Keratinocyte (primary cell): Measurements from ENCODE around the gene ZDHHC20. TPM values are rescaled to one million over a fixed set of nuclear protein-coding genes. Genes with fewer than 3 reads are reported as not detected.

Experiments
- DNase-seq: peaks from one replicate; pipeline ENCODE4 v3.0.0-alpha.2; 2011; ENCODE audit warnings: low read depth, missing footprints, low spot score
- FAIRE-seq: peaks from 2 replicates; lab custom pipeline; 2011; peaks lifted over from hg19 to GRCh38; lab: Jason Lieb, UNC
- H2AFZ ChIP-seq: 2 replicates; pipeline ENCODE4 v1.6.0; 2012; ENCODE audit warnings: low read length, control low read depth, inconsistent platforms; ENCODE audit not compliant: control insufficient read depth
- H3K27ac ChIP-seq: 2 replicates; pipeline ENCODE4 v1.5.1; 2011; ENCODE audit warnings: low read length; ENCODE audit not compliant: control insufficient read depth, insufficient read depth
- H3K27me3 ChIP-seq: 3 replicates; pipeline ENCODE4 v1.6.0; 2011; ENCODE audit warnings: low read length; ENCODE audit not compliant: control insufficient read depth, insufficient read depth; ENCODE audit errors: extremely low read depth
- H3K36me3 ChIP-seq, 2 experiments: 2 replicates in 1 of 2; 3 replicates in 1 of 2; pipeline ENCODE4 v1.5.1; 2011; ENCODE audit warnings: low read length in 2 of 2, mild to moderate bottlenecking in 1 of 2; ENCODE audit not compliant: control insufficient read depth in 2 of 2, insufficient read depth in 2 of 2; ENCODE audit errors: extremely low read depth in 1 of 2
- H3K4me1 ChIP-seq: 3 replicates; pipeline ENCODE4 v1.5.1; 2011; ENCODE audit warnings: low read length; ENCODE audit not compliant: control insufficient read depth, insufficient read depth; ENCODE audit errors: extremely low read depth
- H3K4me2 ChIP-seq: 3 replicates; pipeline ENCODE4 v1.6.0; 2011; ENCODE audit warnings: low read depth, low read length; ENCODE audit not compliant: control insufficient read depth, insufficient read depth; ENCODE audit errors: extremely low read depth
- H3K4me3 ChIP-seq, 3 experiments: fragments of 200-600 bp in 1 of 3; sonication (generic) in 1 of 3; 2 replicates in 2 of 3; 3 replicates in 1 of 3; pipeline ENCODE4 v1.5.1; 2011 to 2016; ENCODE audit warnings: low read length in 3 of 3, mild to moderate bottlenecking in 3 of 3, control low read depth in 2 of 3, inconsistent platforms in 1 of 3, low read depth in 1 of 3, mixed read lengths in 1 of 3, mixed run types in 1 of 3, moderate library complexity in 1 of 3; ENCODE audit not compliant: control insufficient read depth in 2 of 3, insufficient read depth in 2 of 3; ENCODE audit errors: extremely low read depth in 1 of 3
- H3K79me2 ChIP-seq: 2 replicates; pipeline ENCODE4 v1.6.0; 2012; ENCODE audit warnings: low read length; ENCODE audit not compliant: control insufficient read depth, insufficient read depth
- H3K9ac ChIP-seq: 3 replicates; pipeline ENCODE4 v1.6.0; 2011; ENCODE audit warnings: low read length; ENCODE audit not compliant: control insufficient read depth, insufficient read depth; ENCODE audit errors: extremely low read depth
- H3K9me1 ChIP-seq: 3 replicates; pipeline ENCODE4 v1.6.0; 2011; ENCODE audit warnings: low read length; ENCODE audit not compliant: control insufficient read depth, insufficient read depth; ENCODE audit errors: extremely low read depth
- H3K9me3 ChIP-seq: 2 replicates; pipeline ENCODE4 v1.5.1; 2012; ENCODE audit warnings: low read depth, low read length; ENCODE audit not compliant: control insufficient read depth
- H4K20me1 ChIP-seq: 3 replicates; pipeline ENCODE4 v1.6.0; 2011; ENCODE audit warnings: low read length; ENCODE audit not compliant: control insufficient read depth, insufficient read depth; ENCODE audit errors: extremely low read depth
- EZH2 ChIP-seq: IDR thresholded peaks from one replicate; pipeline ENCODE4 v1.6.1; 2012; ENCODE audit warnings: inconsistent platforms, mild to moderate bottlenecking, low read length, moderate library complexity
- dilution Hi-C: fragments of 300-500 bp; cut with MboI; formaldehyde crosslinking; loops from one replicate; pipeline ENCODE4 v1.7.0; 2020; ENCODE audit warnings: low sequenced_read_pairs; ENCODE audit not compliant: extremely low pct_ligation_motif_present
- polyA plus RNA-seq, 5 experiments: library from polyadenylated mRNA; depleted of rRNA in 3 of 5; stranded (reverse) in 3 of 5; stranded (forward) in 1 of 5; unstranded in 1 of 5; fragments of >200 nt; gene quantifications; 1 replicate in 1 of 5; 2 replicates in 3 of 5; 3 replicates in 1 of 5; pipeline versions ENCODE4 v1.2.1 to v1.2.3, GENCODE V29; 2011 to 2012; ENCODE audit warnings: missing spikeins in 2 of 5, low read depth in 1 of 5, low replicate concordance in 1 of 5
- TF ChIP-seq, protein P1 (sequence below), 3 experiments: IDR thresholded peaks in 1 of 3; conservative IDR thresholded peaks in 1 of 3; optimal IDR thresholded peaks in 1 of 3; 2 replicates in 2 of 3; 3 replicates in 1 of 3; pipeline versions ENCODE3 to v1.5.1; 2011; ENCODE audit warnings: low read length in 3 of 3, mild to moderate bottlenecking in 3 of 3, moderate library complexity in 2 of 3, control low read depth in 1 of 3, inconsistent platforms in 1 of 3; ENCODE audit not compliant: insufficient read depth in 2 of 3; ENCODE audit errors: extremely low read depth in 1 of 3

Gene ZDHHC20
- polyA plus RNA-seq, 1 donor (not counting 4 experiments of a cell fraction or from before 2014, with no cell fraction given), result 45.8 TPM

GRCh38 chr13:21429211-21429610 is 29.9 kb downstream of the ZDHHC20 start:
- no peak overlapping the region for H3K4me3 ChIP-seq
- no peak overlapping the region for H3K27ac ChIP-seq
- no peaks in the 10 kb centered on the region for H3K9me1 ChIP-seq
- no peak overlapping the region for H3K4me2 ChIP-seq
- peaks cover 10% of the 10 kb centered on the region for H3K79me2 ChIP-seq
- no peaks in the 10 kb centered on the region for H3K4me1 ChIP-seq
- H3K27me3 ChIP-seq, result no peaks in the 10 kb centered on the region
- H3K36me3 ChIP-seq, result no peaks in the 10 kb centered on the region
- no peaks in the 10 kb centered on the region for H3K9me3 ChIP-seq
- DNase-seq (no peak), FAIRE-seq (no peak)
- dilution Hi-C loops, result no loop called here
- no peak overlapping the region for H2AFZ ChIP-seq
- no peaks in the 10 kb centered on the region for H4K20me1 ChIP-seq
- TF ChIP-seq, protein P1, sequence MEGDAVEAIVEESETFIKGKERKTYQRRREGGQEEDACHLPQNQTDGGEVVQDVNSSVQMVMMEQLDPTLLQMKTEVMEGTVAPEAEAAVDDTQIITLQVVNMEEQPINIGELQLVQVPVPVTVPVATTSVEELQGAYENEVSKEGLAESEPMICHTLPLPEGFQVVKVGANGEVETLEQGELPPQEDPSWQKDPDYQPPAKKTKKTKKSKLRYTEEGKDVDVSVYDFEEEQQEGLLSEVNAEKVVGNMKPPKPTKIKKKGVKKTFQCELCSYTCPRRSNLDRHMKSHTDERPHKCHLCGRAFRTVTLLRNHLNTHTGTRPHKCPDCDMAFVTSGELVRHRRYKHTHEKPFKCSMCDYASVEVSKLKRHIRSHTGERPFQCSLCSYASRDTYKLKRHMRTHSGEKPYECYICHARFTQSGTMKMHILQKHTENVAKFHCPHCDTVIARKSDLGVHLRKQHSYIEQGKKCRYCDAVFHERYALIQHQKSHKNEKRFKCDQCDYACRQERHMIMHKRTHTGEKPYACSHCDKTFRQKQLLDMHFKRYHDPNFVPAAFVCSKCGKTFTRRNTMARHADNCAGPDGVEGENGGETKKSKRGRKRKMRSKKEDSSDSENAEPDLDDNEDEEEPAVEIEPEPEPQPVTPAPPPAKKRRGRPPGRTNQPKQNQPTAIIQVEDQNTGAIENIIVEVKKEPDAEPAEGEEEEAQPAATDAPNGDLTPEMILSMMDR (optimal IDR thresholded peaks at IDR 0.05 in 1 of 3, IDR thresholded peaks at IDR 0.05 in 1 of 3, conservative IDR thresholded peaks at IDR 0.05 in 1 of 3; ENCODE audit: extremely low read depth in 1 of 3, insufficient read depth in 2 of 3, low read length in 3 of 3), result no peak
- no peak for TF ChIP-seq EZH2
- no peak overlapping the region for H3K9ac ChIP-seq

DNA sequence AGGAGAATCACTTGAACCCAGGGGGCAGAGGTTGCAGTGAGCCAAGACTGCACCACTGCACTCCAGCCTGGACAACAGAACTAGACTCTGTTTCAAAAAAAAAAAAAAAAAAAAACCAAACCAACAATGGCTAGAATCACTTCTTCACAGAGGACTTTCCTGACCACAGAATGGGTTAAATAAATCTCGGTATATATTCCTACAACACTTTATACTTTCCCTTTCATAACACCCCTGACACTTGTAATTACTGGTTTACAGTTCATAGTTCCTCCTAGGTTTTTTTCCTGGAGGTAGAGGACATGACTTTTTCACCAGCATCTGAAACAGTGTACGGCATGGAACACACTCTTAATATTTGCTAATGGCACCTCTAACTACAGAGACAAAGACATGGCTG is 31.4 kb downstream of the ZDHHC20 start:
- dilution Hi-C loops, result no loop called here
- TF ChIP-seq, protein P1 (optimal IDR thresholded peaks at IDR 0.05 in 1 of 3, IDR thresholded peaks at IDR 0.05 in 1 of 3, conservative IDR thresholded peaks at IDR 0.05 in 1 of 3; ENCODE audit: extremely low read depth in 1 of 3, insufficient read depth in 2 of 3, low read length in 3 of 3), result no peak
- no peak for TF ChIP-seq EZH2
- Histone ChIP-seq H3K9ac (no peak overlapping the region), H3K27ac (no peak overlapping the region), H3K9me3 (no peaks in the 10 kb centered on the region), H2AFZ (no peak overlapping the region), H3K4me2 (no peak overlapping the region), H3K4me3 (no peak overlapping the region), H3K9me1 (no peaks in the 10 kb centered on the region), H3K27me3 (no peaks in the 10 kb centered on the region), H3K36me3 (no peaks in the 10 kb centered on the region), H3K79me2 (peaks cover 8% of the 10 kb centered on the region), H4K20me1 (no peaks in the 10 kb centered on the region), H3K4me1 (no peaks in the 10 kb centered on the region)
- FAIRE-seq (no peak), DNase-seq (no peak)
